Psoas muscle (tissue), 8 donors: ENCODE data around the gene SNRPA1. TPM values are rescaled to one million over a fixed set of nuclear protein-coding genes. Genes with fewer than 3 reads are reported as not detected.

Source experiments
- ATAC-seq, 4 donors: fragments of 200-7000 bp; cut with Tn5 transposase; one replicate each; pipeline ENCODE4 v1.9.1; 2020; ENCODE audit warnings: moderate library complexity in 3 of 4, mild to moderate bottlenecking in 2 of 4
- DNase-seq, 2 donors: peaks; one replicate each; pipeline ENCODE4 v3.0.0-alpha.2; 2020
- H3K27ac ChIP-seq: fragments of 200-600 bp; one replicate; pipeline ENCODE4 v1.8.0; 2022
- H3K27me3 ChIP-seq, 3 donors: fragments of 200-600 bp in 1 of 3; one replicate each; pipeline versions ENCODE4 v1.6.1 to v1.8.0; 2013 to 2022; ENCODE audit warnings: low read length in 2 of 3, mild to moderate bottlenecking in 2 of 3, moderate library complexity in 1 of 3; ENCODE audit not compliant: insufficient read depth in 3 of 3
- H3K36me3 ChIP-seq, 2 donors: fragments of 200-600 bp in 1 of 2; one replicate each; pipeline versions ENCODE4 v1.6.1 to v1.8.0; 2013 to 2022; ENCODE audit warnings: low read depth in 1 of 2, mild to moderate bottlenecking in 1 of 2, moderate library complexity in 1 of 2; ENCODE audit not compliant: insufficient read depth in 1 of 2
- H3K4me1 ChIP-seq: fragments of 200-600 bp; one replicate; pipeline ENCODE4 v1.8.0; 2022
- H3K4me3 ChIP-seq: fragments of 200-600 bp; one replicate; pipeline ENCODE4 v1.8.0; 2022; ENCODE audit warnings: mild to moderate bottlenecking
- H3K9me3 ChIP-seq: fragments of 200-600 bp; one replicate; pipeline ENCODE4 v1.8.0; 2022
- WGBS, 3 donors: extraction: QIAGEN DNeasy Blood & Tissue Kit; methylation state at CpG; one replicate each; pipeline versions ENCODE4 v1.1.6 to v1.1.7; 2013; 5-methylcytosine and 5-hydroxymethylcytosine counted together
- intact Hi-C, 2 donors: fragments of 100-400 bp; cut with DNase I; formaldehyde crosslinking; loops; one replicate each; pipeline versions ENCODE4 v1.11.0 to v1.14.2; 2022
- polyA plus RNA-seq, 3 donors: library from polyadenylated mRNA; stranded (reverse); fragments of 200-250 nt; gene quantifications; one replicate each; pipeline ENCODE4 v1.2.3, GENCODE V29; 2013
- total RNA-seq, 4 donors: library from RNA; stranded (reverse); fragmentation: NEBNext Ultra II Directional in 2 of 4; extraction: Animal tissue kit (Norgen Biotek cat#: 25700) in 2 of 4; gene quantifications; one replicate each; pipeline versions ENCODE4 v1.2.1 to v1.2.4, GENCODE V29; 2021 to 2023
- TF ChIP-seq, protein P1 (sequence below): fragments of 200-600 bp; IDR thresholded peaks from one replicate; pipeline ENCODE4 v1.8.0; 2022; ENCODE audit warnings: antibody characterized with exemption
- donor health status: healthy with polysubstance abuse.
- donor health status: DM: no; HTN: no; CAD: no; lungs with moderate emphysema.
- donor health status: Bipolar disorder and iron deficiency.
- donor health status: healthy.
- donor health status: DM: yes; HTN: yes; CAD: no.
- donor health status: DM: no; HTN: no; CAD: no.
- donor health status: DM: no; HTN: no; CAD: no.
- donor health status: DM: yes; HTN: yes; CAD: no.

The SNRPA1 gene
- total and polyA plus RNA-seq, 7 donors: 14.8 to 126 (median 35.4) TPM

DNA sequence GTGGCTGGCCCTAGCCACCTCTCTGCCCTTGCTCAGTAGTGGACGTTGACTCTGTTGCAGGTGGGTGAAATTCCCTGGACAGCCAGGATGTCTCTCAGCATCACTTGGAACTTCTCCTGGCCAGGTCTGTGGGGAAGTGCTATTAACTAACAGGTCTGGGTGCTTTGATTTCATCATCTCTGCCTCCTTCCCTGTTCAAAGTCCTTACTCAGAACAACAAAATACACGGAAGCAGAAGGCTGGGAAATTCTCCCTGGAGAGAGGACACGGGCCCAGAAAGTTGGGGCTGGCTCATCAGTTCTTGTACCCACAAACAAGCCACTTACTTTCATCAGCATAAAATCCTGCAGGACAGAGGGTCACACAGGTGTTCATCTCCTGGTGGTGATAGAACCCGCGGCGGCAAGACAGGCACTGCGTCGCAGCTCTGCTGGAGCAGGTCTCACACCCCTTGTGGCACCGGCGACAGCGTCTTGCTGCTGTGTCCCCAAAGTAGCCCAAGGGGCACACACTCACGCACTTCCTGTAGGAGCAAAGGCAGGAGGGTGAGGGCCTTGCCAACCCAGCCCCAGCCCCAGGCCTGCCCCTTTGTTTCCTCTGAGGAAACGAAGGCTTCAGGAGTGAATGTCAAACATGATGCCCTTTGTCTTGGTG lies 29.6 kb upstream of the SNRPA1 start:
- intact Hi-C loops: no loop called here
- ATAC-seq: no peak
- peaks cover 0 to 54% of the 10 kb centered on the region in 2 donors for H3K36me3 ChIP-seq

DNA sequence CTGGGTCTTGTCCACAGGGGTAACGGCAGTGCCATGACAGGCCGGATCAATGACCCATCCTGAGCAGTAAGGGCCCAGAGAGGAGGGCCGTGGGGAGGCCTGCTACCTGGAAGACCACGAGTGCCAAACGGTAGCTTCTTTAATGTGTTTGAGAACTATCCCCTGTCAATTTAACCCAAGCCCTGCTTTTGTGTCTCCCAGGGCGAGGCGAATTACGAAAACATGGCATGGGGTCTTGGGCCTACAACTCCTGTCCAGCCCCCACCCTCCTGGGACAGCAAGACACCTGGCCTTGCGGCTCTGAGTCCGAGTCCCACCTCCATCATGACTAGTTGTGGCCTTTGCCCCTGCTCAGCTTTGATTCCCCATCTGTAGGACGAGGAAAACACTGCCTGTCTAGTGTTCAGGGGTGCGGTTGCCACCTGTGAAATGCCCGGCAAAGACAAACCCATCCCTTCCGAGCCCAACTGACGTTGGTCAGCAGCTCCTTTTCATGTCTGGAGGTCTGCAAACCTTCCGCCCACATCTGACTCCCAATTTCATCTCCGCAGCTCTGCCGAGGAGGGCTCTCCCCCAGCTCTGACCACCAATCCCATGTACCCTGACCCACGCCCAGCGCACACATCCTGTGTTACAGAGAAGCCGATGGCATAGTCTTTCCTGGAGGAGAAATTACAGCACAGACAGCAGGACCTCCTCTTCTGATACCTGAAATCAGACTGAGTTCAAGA lies 28.9 kb upstream of the SNRPA1 start:
- TF ChIP-seq, protein P1, sequence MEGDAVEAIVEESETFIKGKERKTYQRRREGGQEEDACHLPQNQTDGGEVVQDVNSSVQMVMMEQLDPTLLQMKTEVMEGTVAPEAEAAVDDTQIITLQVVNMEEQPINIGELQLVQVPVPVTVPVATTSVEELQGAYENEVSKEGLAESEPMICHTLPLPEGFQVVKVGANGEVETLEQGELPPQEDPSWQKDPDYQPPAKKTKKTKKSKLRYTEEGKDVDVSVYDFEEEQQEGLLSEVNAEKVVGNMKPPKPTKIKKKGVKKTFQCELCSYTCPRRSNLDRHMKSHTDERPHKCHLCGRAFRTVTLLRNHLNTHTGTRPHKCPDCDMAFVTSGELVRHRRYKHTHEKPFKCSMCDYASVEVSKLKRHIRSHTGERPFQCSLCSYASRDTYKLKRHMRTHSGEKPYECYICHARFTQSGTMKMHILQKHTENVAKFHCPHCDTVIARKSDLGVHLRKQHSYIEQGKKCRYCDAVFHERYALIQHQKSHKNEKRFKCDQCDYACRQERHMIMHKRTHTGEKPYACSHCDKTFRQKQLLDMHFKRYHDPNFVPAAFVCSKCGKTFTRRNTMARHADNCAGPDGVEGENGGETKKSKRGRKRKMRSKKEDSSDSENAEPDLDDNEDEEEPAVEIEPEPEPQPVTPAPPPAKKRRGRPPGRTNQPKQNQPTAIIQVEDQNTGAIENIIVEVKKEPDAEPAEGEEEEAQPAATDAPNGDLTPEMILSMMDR: no peak
- intact Hi-C loops: no loop called here
- WGBS, 3 donors: 92 to 97% (median 94%) methylated on average over 21 of the region's 21 CpGs
- H3K27ac ChIP-seq: no peak overlapping the region
- no peaks in the 10 kb centered on the region for H3K27me3 ChIP-seq
- no peaks in the 10 kb centered on the region for H3K9me3 ChIP-seq
- DNase-seq: no peak
- no peak overlapping the region for H3K4me3 ChIP-seq
- ATAC-seq: no peak
- no peaks in the 10 kb centered on the region for H3K4me1 ChIP-seq
- peaks cover 0 to 61% of the 10 kb centered on the region in 2 donors for H3K36me3 ChIP-seq

More for the DNA sequence above, 29.6 kb upstream of the SNRPA1 start:
- Histone ChIP-seq H3K27ac (no peak overlapping the region), H3K27me3 (peaks cover 0 to 2% (median 0%) of the 10 kb centered on the region in 3 donors), H3K4me3 (no peak overlapping the region), H3K4me1 (no peaks in the 10 kb centered on the region), H3K9me3 (no peaks in the 10 kb centered on the region)
- no peak for DNase-seq
- 89 to 90% (median 90%) methylated on average over 13 of the region's 13 CpGs for WGBS, 3 donors
- TF ChIP-seq, protein P1: no peak

DNA sequence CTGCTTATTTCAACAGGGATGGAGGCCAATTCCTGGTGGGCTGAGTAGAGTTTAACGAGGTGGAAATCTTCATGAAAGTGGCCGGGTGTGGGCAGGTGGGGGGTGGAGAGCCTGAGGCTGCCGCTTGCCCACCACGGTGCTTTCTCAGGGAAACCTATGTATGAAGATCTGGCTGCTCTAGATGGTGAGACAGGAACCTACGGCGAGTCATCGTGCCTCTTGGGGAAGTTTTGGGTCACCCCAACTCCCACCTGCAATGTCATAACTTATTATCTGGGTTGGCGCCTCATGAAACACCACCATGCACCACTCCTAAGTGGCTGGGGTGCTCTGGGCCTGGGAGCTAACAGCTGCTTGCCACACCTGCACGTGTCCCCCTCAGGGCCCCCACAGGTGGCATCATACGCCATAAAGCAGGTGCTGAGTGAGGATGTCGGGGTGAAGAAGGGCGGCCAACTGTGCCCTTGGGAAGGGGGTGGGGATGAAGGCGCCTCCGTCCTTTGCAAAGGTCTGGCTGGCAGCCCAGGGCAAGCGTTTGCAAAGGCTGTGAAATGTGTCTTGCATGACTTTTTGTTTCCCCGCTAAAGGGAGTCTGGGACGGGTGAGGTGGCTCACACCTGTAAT lies 27.9 kb upstream of the SNRPA1 start:
- DNase-seq (no peak), ATAC-seq (no peak)
- Histone ChIP-seq H3K36me3 (peaks cover 0 to 64% of the 10 kb centered on the region in 2 donors), H3K4me3 (no peak overlapping the region), H3K27me3 (no peaks in the 10 kb centered on the region), H3K27ac (no peak overlapping the region), H3K9me3 (no peaks in the 10 kb centered on the region), H3K4me1 (no peaks in the 10 kb centered on the region)
- 92 to 94% (median 92%) methylated on average over 17 of the region's 17 CpGs for WGBS, 3 donors
- TF ChIP-seq, protein P1: no peak
- intact Hi-C loops: no loop called here

DNA sequence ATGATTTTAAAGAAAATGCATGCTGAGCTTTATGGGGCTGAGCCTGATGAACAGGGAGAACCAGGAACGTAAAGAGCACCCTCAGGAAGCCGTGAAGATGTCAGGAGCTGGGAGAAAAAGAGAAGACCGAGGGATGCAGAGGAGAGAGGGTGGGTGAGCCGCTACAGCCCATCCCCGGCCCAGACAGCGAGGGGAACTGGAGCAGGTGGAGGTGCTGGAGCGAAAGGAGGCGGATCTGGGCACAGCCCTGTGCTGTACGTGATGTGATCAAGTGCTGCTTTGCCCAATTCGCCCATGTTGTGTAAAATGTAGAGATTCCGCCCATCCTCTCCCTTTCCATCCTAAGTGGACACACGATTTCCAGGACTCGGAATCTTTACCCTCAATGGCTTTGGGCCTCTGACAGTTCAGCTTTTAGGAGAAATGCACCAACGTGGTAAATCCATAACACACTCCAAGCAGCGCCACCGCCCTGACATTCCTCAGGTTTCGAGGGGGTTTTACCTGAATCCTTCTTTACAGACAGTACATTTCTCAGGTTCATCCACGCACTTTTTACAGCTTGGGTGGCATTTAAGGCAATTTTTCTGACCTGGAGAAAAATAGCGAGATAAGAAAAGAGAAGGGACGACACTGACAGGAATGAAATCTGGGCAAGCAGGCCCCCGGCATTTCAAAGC lies 27.1 kb upstream of the SNRPA1 start:
- intact Hi-C loops: no loop called here
- TF ChIP-seq, protein P1: no peak
- Histone ChIP-seq H3K27ac (no peak overlapping the region), H3K36me3 (peaks cover 0 to 67% of the 10 kb centered on the region in 2 donors), H3K4me1 (no peaks in the 10 kb centered on the region), H3K9me3 (no peaks in the 10 kb centered on the region), H3K27me3 (no peaks in the 10 kb centered on the region), H3K4me3 (no peak overlapping the region)
- ATAC-seq (no peak), DNase-seq (no peak)
- WGBS, 3 donors: 93 to 94% (median 93%) methylated on average over 21 of the region's 21 CpGs
